WERI-Rb-1 (cell line): ENCODE measurements around the gene NEB.

Source experiments
- DNase-seq: peaks from one replicate; pipeline ENCODE4 v3.0.0-alpha.2; 2020
- H3K27ac ChIP-seq: fragments of 250-450 bp; sonication (Bioruptor Pico); 2 replicates; pipeline ENCODE4 v1.5.1; 2020; ENCODE audit warnings: mild to moderate bottlenecking, moderate library complexity
- H3K27me3 ChIP-seq: fragments of 250-450 bp; sonication (Bioruptor Pico); 2 replicates; pipeline ENCODE4 v1.5.1; 2021; ENCODE audit warnings: mild to moderate bottlenecking, low read depth, moderate library complexity; ENCODE audit not compliant: insufficient read depth, severe bottlenecking
- H3K36me3 ChIP-seq: fragments of 250-450 bp; sonication (Bioruptor Pico); 2 replicates; pipeline ENCODE4 v1.5.1; 2020; ENCODE audit warnings: mild to moderate bottlenecking, moderate library complexity
- H3K4me3 ChIP-seq: 2 replicates; pipeline ENCODE4 v1.5.1; 2011; ENCODE audit warnings: low read depth, mild to moderate bottlenecking, control low read depth, low read length
- H3K9me3 ChIP-seq: fragments of 250-450 bp; sonication (Bioruptor Pico); 2 replicates; pipeline ENCODE4 v1.5.1; 2021; ENCODE audit warnings: mild to moderate bottlenecking, moderate library complexity; ENCODE audit not compliant: severe bottlenecking
- CTCF ChIP-seq: IDR thresholded peaks from 2 replicates; pipeline ENCODE4 v1.5.1; 2011; ENCODE audit warnings: low read depth, mild to moderate bottlenecking, control low read depth, inconsistent platforms, low read length

Gene NEB

GRCh38 chr2:151673016-151673415 is 61.3 kb downstream of the NEB start:
- no peak overlapping the region for H3K27ac ChIP-seq
- no peaks in the 10 kb centered on the region for H3K27me3 ChIP-seq
- no peak for TF ChIP-seq CTCF
- H3K9me3 ChIP-seq, result no peaks in the 10 kb centered on the region
- no peaks in the 10 kb centered on the region for H3K36me3 ChIP-seq
- no peak for DNase-seq
- no peak overlapping the region for H3K4me3 ChIP-seq

GRCh38 chr2:151672277-151672676 is 62.0 kb downstream of the NEB start:
- TF ChIP-seq CTCF, result no peak
- Histone ChIP-seq H3K27me3 (no peaks in the 10 kb centered on the region), H3K36me3 (no peaks in the 10 kb centered on the region), H3K4me3 (no peak overlapping the region), H3K27ac (no peak overlapping the region), H3K9me3 (no peaks in the 10 kb centered on the region)
- DNase-seq, result no peak

GRCh38 chr2:151670846-151671597 is 63.3 kb downstream of the NEB start:
- no peak overlapping the region for H3K27ac ChIP-seq
- H3K36me3 ChIP-seq, result no peaks in the 10 kb centered on the region
- H3K27me3 ChIP-seq, result no peaks in the 10 kb centered on the region
- H3K9me3 ChIP-seq, result no peaks in the 10 kb centered on the region
- no peak overlapping the region for H3K4me3 ChIP-seq
- TF ChIP-seq CTCF, result no peak
- DNase-seq, result no peak

- no peak overlapping the region for H3K4me3 ChIP-seq
- no peaks in the 10 kb centered on the region for H3K36me3 ChIP-seq
- H3K27ac ChIP-seq, result no peak overlapping the region
- H3K27me3 ChIP-seq, result no peaks in the 10 kb centered on the region
- no peaks in the 10 kb centered on the region for H3K9me3 ChIP-seq
- DNase-seq, result no peak
- no peak for TF ChIP-seq CTCF
Measured at GRCh38 chr2:151670346-151670745, 63.9 kb downstream of the NEB start.

GRCh38 chr2:151669585-151670081 is 64.6 kb downstream of the NEB start:
- Histone ChIP-seq H3K27ac (no peak overlapping the region), H3K27me3 (no peaks in the 10 kb centered on the region), H3K9me3 (no peaks in the 10 kb centered on the region), H3K36me3 (no peaks in the 10 kb centered on the region), H3K4me3 (no peak overlapping the region)
- DNase-seq, result no peak
- no peak for TF ChIP-seq CTCF

GRCh38 chr2:151668737-151669136 is 65.5 kb downstream of the NEB start:
- TF ChIP-seq CTCF, result no peak
- no peak overlapping the region for H3K27ac ChIP-seq
- no peaks in the 10 kb centered on the region for H3K27me3 ChIP-seq
- DNase-seq, result no peak
- H3K9me3 ChIP-seq, result no peaks in the 10 kb centered on the region
- no peaks in the 10 kb centered on the region for H3K36me3 ChIP-seq
- H3K4me3 ChIP-seq, result no peak overlapping the region
